SK-N-SH (cell line): Measurements from ENCODE around the gene IQCN. TPM values are rescaled to one million over a fixed set of nuclear protein-coding genes. Genes with fewer than 3 reads are reported as not detected.

Experiments
- CTCF ChIA-PET: fragments of 300-600, 350-600 bp; formaldehyde crosslinking; extraction: SDS; loops from one replicate; lab custom pipeline; 2021; lab: Yijun Ruan, JAX
- POLR2A ChIA-PET: fragments of 350-600 bp; sonication (Branson Sonifier 250); formaldehyde crosslinking; extraction: SDS; loops from one replicate; lab custom pipeline; 2020; ENCODE audit warnings: antibody characterized with exemption, inconsistent platforms; lab: Yijun Ruan, JAX
- DNase-seq: peaks from one replicate; pipeline ENCODE4 v3.0.0; 2012
- H2AFZ ChIP-seq: fragments of 200-600 bp; sonication (generic); 2 replicates; pipeline ENCODE4 v1.8.1; 2016; ENCODE audit warnings: antibody characterized with exemption, mild to moderate bottlenecking, low read depth
- H3F3A ChIP-seq: fragments of 200-600 bp; sonication (generic); replicated peaks from 2 replicates; pipeline ENCODE3; 2016; ENCODE audit warnings: antibody characterized with exemption, mild to moderate bottlenecking; ENCODE audit not compliant: insufficient read depth
- H3K27ac ChIP-seq, 2 experiments: fragments of 200-500 bp in 1 of 2; fragments of 200-600 bp in 1 of 2; sonication (Bioruptor generic) in 1 of 2; sonication (generic), shearing (Covaris generic) in 1 of 2; 2 replicates each; pipeline versions ENCODE4 v1.5.1 to v1.6.1; 2014 to 2016; ENCODE audit warnings: low read depth in 2 of 2, inconsistent platforms in 1 of 2, low read length in 1 of 2, mild to moderate bottlenecking in 1 of 2, mixed read lengths in 1 of 2
- H3K27me3 ChIP-seq: fragments of 200-600 bp; sonication (generic), shearing (Covaris generic); 2 replicates; pipeline ENCODE4 v1.6.1; 2016; ENCODE audit warnings: mixed run types; ENCODE audit not compliant: insufficient read depth
- H3K36me3 ChIP-seq, 2 experiments: fragments of 200-500 bp in 1 of 2; fragments of 200-600 bp in 1 of 2; sonication (Bioruptor generic) in 1 of 2; sonication (generic) in 1 of 2; replicated peaks in 1 of 2; 2 replicates each; pipeline versions ENCODE3 to v1.5.1; 2014 to 2016; ENCODE audit warnings: low read length in 1 of 2, mild to moderate bottlenecking in 1 of 2; ENCODE audit not compliant: insufficient read depth in 2 of 2, control insufficient read depth in 1 of 2
- H3K4me1 ChIP-seq, 2 experiments: fragments of 200-500 bp in 1 of 2; fragments of 200-600 bp in 1 of 2; sonication (Bioruptor generic) in 1 of 2; sonication (generic), shearing (Covaris generic) in 1 of 2; 2 replicates each; pipeline versions ENCODE4 v1.5.1 to v1.6.1; 2014 to 2016; ENCODE audit warnings: low read depth in 1 of 2, low read length in 1 of 2, mixed run types in 1 of 2; ENCODE audit not compliant: insufficient read depth in 2 of 2, control insufficient read depth in 1 of 2
- H3K4me2 ChIP-seq: fragments of 200-600 bp; sonication (generic), shearing (Covaris generic); 2 replicates; pipeline ENCODE4 v1.6.1; 2017; ENCODE audit warnings: mixed run types
- H3K4me3 ChIP-seq, 2 experiments: fragments of 200-500 bp in 1 of 2; fragments of 200-600 bp in 1 of 2; sonication (Bioruptor generic) in 1 of 2; sonication (generic), shearing (Covaris generic) in 1 of 2; 2 replicates each; pipeline versions ENCODE4 v1.5.1 to v1.8.1; 2014 to 2016; ENCODE audit warnings: low read depth in 2 of 2, inconsistent platforms in 1 of 2, low read length in 1 of 2, mild to moderate bottlenecking in 1 of 2, mixed read lengths in 1 of 2, moderate library complexity in 1 of 2
- H3K79me2 ChIP-seq: fragments of 200-600 bp; sonication (generic); 2 replicates; pipeline ENCODE4 v1.8.1; 2017; ENCODE audit warnings: mild to moderate bottlenecking; ENCODE audit not compliant: insufficient read depth
- H3K9ac ChIP-seq: fragments of 200-600 bp; sonication (generic); 2 replicates; pipeline ENCODE4 v1.6.1; 2017; ENCODE audit warnings: mixed run types
- H3K9me2 ChIP-seq: fragments of 200-600 bp; sonication (generic); 2 replicates; pipeline ENCODE4 v1.6.1; 2017; ENCODE audit warnings: mixed run types
- H3K9me3 ChIP-seq: fragments of 200-600 bp; sonication (generic); 2 replicates; pipeline ENCODE4 v1.6.1; 2017; ENCODE audit warnings: mixed run types, mild to moderate bottlenecking, moderate library complexity
- H4K20me1 ChIP-seq: fragments of 200-600 bp; sonication (generic); 2 replicates; pipeline ENCODE4 v1.6.1; 2017; ENCODE audit warnings: mild to moderate bottlenecking, mixed run types; ENCODE audit not compliant: insufficient read depth
- CHD2 ChIP-seq: fragments of 150-350 bp; IDR thresholded peaks from 2 replicates; pipeline ENCODE4 v1.6.1; 2018; ENCODE audit warnings: low read length; ENCODE audit not compliant: partially characterized antibody
- ELF1 ChIP-seq: IDR thresholded peaks from 2 replicates; pipeline ENCODE4 v1.4.0; 2012
- EZH2phosphoT487 ChIP-seq: fragments of 200-600 bp; sonication (generic); IDR thresholded peaks from 2 replicates; pipeline ENCODE4 v1.6.1; 2017; ENCODE audit warnings: low read depth, mixed run types, mild to moderate bottlenecking, antibody characterized with exemption, moderate library complexity, borderline replicate concordance
- FOSL2 ChIP-seq: IDR thresholded peaks from 2 replicates; pipeline ENCODE4 v1.4.0; 2012; ENCODE audit warnings: low read depth, mild to moderate bottlenecking, moderate library complexity, borderline replicate concordance
- FOXM1 ChIP-seq: IDR thresholded peaks from 2 replicates; pipeline ENCODE4 v1.4.0; 2012; ENCODE audit warnings: low read depth, mild to moderate bottlenecking
- GABPA ChIP-seq: IDR thresholded peaks from 2 replicates; pipeline ENCODE4 v1.4.0; 2012; ENCODE audit warnings: low read depth, mild to moderate bottlenecking
- GATA2 ChIP-seq: sonication (generic); formaldehyde crosslinking; IDR thresholded peaks from 2 replicates; pipeline ENCODE4 v1.5.0; 2020; ENCODE audit warnings: mild to moderate bottlenecking, missing genetic modification reagents
- NFIC ChIP-seq: IDR thresholded peaks from 2 replicates; pipeline ENCODE4 v1.4.0; 2012; ENCODE audit warnings: borderline replicate concordance
- PBX3 ChIP-seq: IDR thresholded peaks from 2 replicates; pipeline ENCODE4; 2012
- RFX5 ChIP-seq: IDR thresholded peaks from 2 replicates; pipeline ENCODE4 v1.6.1; 2012; ENCODE audit warnings: mild to moderate bottlenecking, improper control_type of control experiment, low read length
- SMC3 ChIP-seq: IDR thresholded peaks from 2 replicates; pipeline ENCODE4 v1.6.1; 2012; ENCODE audit warnings: low read depth, low read length, improper control_type of control experiment
- TCF12 ChIP-seq: IDR thresholded peaks from 2 replicates; pipeline ENCODE4 v1.4.0; 2012
- USF2 ChIP-seq: fragments of 150-350 bp; IDR thresholded peaks from 2 replicates; pipeline ENCODE4 v1.6.1; 2017; ENCODE audit warnings: antibody characterized with exemption, low read length, low read depth, borderline replicate concordance
- WGBS: methylation state at CpG from one replicate; pipeline ENCODE4 v1.1.6; 2017; ENCODE audit warnings: low lambda C conversion rate; 5-methylcytosine and 5-hydroxymethylcytosine counted together
- polyA plus RNA-seq, 3 experiments: library from polyadenylated mRNA; depleted of rRNA; stranded (reverse); fragments of >200 nt; gene quantifications; 2 replicates each; pipeline ENCODE4 v1.2.3, GENCODE V29; 2012
- TF ChIP-seq, protein P1 (sequence below): IDR thresholded peaks from 2 replicates; pipeline ENCODE4 v1.6.1; 2012; ENCODE audit warnings: mild to moderate bottlenecking, low read depth, low read length, moderate library complexity
- TF ChIP-seq, protein P2 (sequence below): fragments of 150-350 bp; IDR thresholded peaks from 2 replicates; pipeline ENCODE4 v1.6.1; 2016; ENCODE audit warnings: mild to moderate bottlenecking, low read depth, low read length

IQCN gene
- polyA plus RNA-seq, 1 of the 3 experiments (the other 2 are of a cell fraction) = 2.5 TPM

DNA sequence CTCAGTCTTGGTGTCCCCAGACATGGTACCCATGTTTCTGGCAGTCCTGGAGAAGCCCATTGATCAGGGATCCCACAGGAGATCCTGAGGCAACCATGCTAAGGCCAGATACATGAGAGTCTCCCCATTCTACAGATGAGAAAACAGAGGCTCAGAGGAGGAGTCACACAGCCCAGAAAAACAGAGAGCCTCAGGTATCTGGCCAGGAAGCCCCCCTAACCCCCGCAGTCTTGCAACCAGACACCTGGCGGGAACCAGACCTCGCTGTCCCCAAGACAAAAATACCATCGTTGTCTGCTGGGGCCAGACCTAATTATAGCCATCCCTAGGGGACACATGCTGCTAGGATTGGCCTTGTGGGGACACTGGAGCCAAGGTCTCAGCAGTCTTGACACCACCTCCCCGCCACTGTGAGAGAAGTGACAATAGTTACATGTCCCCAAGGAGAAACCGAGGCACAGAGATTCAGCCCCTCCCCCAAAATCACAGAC, 46.4 kb downstream of the IQCN start:
- Histone ChIP-seq H4K20me1 (no peaks in the 10 kb centered on the region), H3K4me2 (no peak overlapping the region), H3K27me3 (no peaks in the 10 kb centered on the region), H3F3A (no peaks in the 10 kb centered on the region), H3K79me2 (no peaks in the 10 kb centered on the region), H3K9ac (no peak overlapping the region), H3K9me2 (no peaks in the 10 kb centered on the region), H2AFZ (no peak overlapping the region), H3K4me1 (peaks cover 0 to 22% of the 10 kb centered on the region in 2 experiments; a peak in 1 of 4 replicates), H3K4me3 (no peak overlapping the region), H3K27ac (no peak overlapping the region), H3K9me3 (no peaks in the 10 kb centered on the region), H3K36me3 (no peaks in the 10 kb centered on the region)
- ChIA-PET POLR2A (no interaction called here), CTCF (no interaction called here)
- WGBS = 54% methylated on average over 2 of the region's 6 CpGs
- TF ChIP-seq, protein P1, sequence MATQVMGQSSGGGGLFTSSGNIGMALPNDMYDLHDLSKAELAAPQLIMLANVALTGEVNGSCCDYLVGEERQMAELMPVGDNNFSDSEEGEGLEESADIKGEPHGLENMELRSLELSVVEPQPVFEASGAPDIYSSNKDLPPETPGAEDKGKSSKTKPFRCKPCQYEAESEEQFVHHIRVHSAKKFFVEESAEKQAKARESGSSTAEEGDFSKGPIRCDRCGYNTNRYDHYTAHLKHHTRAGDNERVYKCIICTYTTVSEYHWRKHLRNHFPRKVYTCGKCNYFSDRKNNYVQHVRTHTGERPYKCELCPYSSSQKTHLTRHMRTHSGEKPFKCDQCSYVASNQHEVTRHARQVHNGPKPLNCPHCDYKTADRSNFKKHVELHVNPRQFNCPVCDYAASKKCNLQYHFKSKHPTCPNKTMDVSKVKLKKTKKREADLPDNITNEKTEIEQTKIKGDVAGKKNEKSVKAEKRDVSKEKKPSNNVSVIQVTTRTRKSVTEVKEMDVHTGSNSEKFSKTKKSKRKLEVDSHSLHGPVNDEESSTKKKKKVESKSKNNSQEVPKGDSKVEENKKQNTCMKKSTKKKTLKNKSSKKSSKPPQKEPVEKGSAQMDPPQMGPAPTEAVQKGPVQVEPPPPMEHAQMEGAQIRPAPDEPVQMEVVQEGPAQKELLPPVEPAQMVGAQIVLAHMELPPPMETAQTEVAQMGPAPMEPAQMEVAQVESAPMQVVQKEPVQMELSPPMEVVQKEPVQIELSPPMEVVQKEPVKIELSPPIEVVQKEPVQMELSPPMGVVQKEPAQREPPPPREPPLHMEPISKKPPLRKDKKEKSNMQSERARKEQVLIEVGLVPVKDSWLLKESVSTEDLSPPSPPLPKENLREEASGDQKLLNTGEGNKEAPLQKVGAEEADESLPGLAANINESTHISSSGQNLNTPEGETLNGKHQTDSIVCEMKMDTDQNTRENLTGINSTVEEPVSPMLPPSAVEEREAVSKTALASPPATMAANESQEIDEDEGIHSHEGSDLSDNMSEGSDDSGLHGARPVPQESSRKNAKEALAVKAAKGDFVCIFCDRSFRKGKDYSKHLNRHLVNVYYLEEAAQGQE = no peak
- TF ChIP-seq CHD2 (no peak), ELF1 (no peak), PBX3 (no peak), USF2 (no peak), GABPA (no peak), RFX5 (no peak), TCF12 (no peak), EZH2phosphoT487 (no peak)
- no peak for DNase-seq

GRCh38 chr19:18226956-18227780, 47.1 kb downstream of the IQCN start:
- TF ChIP-seq FOXM1 (no peak), EZH2phosphoT487 (no peak), GATA2 (CRISPR knock-in tag) (no peak), SMC3 (no peak), FOSL2 (no peak), NFIC (no peak)
- TF ChIP-seq, protein P2, sequence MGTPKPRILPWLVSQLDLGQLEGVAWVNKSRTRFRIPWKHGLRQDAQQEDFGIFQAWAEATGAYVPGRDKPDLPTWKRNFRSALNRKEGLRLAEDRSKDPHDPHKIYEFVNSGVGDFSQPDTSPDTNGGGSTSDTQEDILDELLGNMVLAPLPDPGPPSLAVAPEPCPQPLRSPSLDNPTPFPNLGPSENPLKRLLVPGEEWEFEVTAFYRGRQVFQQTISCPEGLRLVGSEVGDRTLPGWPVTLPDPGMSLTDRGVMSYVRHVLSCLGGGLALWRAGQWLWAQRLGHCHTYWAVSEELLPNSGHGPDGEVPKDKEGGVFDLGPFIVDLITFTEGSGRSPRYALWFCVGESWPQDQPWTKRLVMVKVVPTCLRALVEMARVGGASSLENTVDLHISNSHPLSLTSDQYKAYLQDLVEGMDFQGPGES = no peak
- no peaks in the 10 kb centered on the region for H3K27me3 ChIP-seq
- no peaks in the 10 kb centered on the region for H4K20me1 ChIP-seq
- H3K4me2 ChIP-seq = no peak overlapping the region
- H3F3A ChIP-seq = no peaks in the 10 kb centered on the region
- no peaks in the 10 kb centered on the region for H3K36me3 ChIP-seq
- DNase-seq = no peak
- no peaks in the 10 kb centered on the region for H3K79me2 ChIP-seq
- ChIA-PET POLR2A (interaction anchor here (0.6 kb wide), 1 partner anchor 66 kb away, joined by 3 read pairs; no protein-coding TSS in a partner anchor), CTCF (interaction anchor here (2.0 to 9.4 kb wide), 3 partner anchors 18 to 27 kb away, joined by 6 to 81 read pairs (median 64); a partner anchor contains a TSS)
- H3K9me3 ChIP-seq = no peaks in the 10 kb centered on the region
- 84% methylated on average over 17 of the region's 18 CpGs for WGBS
- peaks cover 0 to 19% of the 10 kb centered on the region in 2 experiments; a peak in 1 of 4 replicates for H3K4me1 ChIP-seq
- no peaks in the 10 kb centered on the region for H3K9me2 ChIP-seq
- no peak overlapping the region for H3K9ac ChIP-seq
- no peak overlapping the region for H3K27ac ChIP-seq
- no peak overlapping the region for H3K4me3 ChIP-seq
- H2AFZ ChIP-seq = no peak overlapping the region
